ENCODE results near the gene IRF2BPL. TPM values are rescaled to one million over a fixed set of nuclear protein-coding genes. Genes with fewer than 3 reads are reported as not detected.

The IRF2BPL gene
- total RNA-seq, 1 donor from 2014 or later: 40.0 TPM

DNA sequence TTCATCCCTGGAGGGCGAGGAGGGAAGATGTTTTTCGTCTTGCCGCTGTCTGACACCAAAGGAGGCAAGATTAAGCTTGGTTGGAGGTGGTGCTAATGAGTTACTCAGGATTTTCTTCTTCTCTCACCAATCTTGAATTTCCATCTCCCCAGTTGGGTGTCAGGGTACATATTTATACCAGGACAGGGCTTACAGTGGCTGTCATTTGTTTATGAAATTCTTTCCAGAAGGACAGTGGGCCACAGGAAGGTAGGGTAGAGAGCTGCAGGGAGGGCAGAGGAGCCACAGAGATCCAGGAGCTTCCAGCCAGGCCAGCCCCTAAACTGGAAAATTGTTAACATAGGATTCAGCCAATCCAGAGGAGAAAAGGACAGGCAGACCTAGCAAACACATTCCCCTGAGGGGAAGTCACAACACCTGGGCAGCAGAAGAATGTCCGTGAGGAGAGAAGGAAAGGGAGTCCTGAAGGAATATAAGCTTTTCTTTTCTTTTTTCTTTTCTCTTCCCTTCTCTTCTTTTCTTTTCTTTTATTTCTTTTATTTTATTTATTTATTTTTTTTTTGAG lies 40.5 kb downstream of the IRF2BPL start:
- no peak for DNase-seq (ENCODE audit: low spot score)

DNA sequence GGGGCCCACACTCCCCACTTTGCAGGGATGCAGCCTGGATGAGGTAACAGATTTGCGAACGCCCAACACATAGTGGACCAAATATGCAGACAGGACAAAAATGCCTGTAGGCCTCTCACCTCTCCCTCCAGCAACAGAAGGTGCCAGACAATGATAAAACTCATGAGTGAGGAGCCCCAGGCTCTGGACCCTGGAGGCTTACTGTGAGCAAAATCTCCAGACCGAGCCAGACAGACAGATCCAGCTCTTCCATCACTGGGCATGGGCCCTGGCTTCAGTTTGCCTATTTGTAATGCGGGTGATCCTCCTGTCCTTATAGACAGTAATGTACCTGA lies 42.3 kb downstream of the IRF2BPL start:
- DNase-seq (ENCODE audit: low spot score): no peak

DNA sequence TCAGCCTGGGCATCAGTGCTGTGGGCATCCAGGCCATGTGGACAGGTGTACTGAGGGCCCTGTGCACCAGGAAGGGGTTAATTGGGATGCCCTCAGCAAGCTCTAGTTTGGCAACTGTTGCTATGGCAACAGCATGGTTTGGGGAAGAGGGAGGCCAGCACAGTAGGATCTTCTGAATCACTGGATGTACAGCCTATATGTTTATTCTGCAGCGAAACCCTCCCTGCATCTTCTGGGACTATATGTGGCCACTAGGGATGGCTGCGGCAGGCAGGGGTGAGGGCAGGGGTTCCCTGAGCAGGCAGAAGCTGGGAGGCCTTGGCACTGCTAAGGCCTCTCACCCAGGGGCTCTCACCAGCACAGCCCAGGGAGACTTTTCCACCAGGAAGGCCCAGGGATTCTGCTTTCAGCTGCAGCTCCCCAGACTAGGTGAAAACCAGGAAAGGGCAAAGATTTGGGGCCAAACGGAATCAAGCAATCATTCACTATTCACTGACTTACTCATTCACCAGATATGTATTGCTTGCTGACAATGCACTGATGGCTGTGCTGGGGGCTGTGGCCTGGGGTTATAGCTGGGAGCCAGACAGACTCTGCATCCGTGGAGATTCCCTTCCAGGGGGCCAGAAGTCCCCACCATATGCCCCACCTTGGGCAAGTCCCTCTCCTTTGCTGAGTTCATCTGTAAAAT lies 42.8 kb downstream of the IRF2BPL start:
- DNase-seq (ENCODE audit: low spot score): peak; percentile 63

DNA sequence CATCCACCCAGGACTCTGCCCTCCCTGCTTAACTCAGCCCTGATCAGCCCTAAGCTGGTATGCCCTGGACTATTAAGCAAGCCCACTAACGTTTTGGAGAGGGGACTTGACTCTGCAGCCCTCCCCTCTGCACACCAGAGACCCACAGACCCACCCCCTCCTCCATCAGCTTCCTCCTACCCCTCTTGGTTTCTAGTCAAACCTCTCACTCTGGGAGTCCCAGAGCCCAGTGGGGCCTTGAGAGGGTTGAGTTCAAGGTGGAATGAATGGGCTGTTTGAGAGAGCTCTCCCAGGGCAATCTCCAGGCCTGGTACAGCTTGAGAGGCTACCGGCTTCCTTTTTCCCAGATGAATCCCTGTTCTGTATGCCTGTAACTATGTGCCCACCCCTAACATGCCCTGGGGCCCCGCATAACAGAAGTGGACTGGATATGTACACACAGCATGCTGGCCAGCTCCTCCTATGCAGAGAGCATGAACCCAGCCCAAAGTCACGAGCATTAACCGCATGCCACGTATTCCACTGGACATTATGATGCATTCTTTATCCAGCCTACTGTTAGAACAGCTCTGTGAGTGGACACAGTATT lies 43.6 kb downstream of the IRF2BPL start:
- DNase-seq (ENCODE audit: low spot score): peak; percentile 84

DNA sequence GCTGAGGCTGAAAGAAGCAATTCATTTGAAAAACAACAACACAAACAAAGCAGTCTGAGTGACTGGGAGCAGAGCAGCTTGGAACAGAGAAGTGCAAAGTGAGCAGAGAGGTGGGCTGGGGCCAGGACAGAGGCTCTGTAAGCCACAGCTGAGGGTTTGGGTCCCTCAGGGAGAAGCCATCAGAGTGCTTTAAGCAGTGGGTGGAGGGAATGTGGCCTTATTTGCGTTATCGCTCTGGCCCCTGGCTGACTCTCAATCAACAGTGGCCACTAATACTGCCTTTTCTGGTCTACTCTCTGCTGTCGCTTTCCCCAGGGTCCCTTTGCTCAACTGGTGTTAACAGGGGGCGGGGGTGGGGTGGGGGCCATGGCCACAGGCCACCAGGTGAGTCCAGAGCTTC lies 44.2 kb downstream of the IRF2BPL start:
- peak; percentile 18 for DNase-seq (ENCODE audit: low spot score)

DNA sequence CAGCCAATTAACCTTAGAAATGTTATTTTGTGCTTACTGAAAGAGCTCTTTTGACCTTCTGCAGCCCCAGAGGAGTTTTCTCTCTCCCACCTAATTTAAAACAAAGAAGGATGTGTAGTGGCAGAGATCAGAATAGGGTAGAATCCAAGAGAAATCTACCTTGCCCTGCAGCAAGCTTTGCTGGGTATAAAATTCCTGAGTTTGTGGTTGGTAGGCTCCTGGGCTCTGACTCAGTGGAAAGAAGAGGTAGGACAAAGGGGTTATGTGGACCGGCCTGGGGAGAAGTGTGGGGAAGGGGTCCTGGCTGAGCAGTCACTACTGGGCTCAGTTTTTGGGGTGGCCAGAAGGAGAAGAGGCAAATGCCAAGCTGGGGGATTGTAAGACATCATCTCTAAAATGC lies 46.8 kb downstream of the IRF2BPL start:
- no peak for DNase-seq (ENCODE audit: low spot score)

DNA sequence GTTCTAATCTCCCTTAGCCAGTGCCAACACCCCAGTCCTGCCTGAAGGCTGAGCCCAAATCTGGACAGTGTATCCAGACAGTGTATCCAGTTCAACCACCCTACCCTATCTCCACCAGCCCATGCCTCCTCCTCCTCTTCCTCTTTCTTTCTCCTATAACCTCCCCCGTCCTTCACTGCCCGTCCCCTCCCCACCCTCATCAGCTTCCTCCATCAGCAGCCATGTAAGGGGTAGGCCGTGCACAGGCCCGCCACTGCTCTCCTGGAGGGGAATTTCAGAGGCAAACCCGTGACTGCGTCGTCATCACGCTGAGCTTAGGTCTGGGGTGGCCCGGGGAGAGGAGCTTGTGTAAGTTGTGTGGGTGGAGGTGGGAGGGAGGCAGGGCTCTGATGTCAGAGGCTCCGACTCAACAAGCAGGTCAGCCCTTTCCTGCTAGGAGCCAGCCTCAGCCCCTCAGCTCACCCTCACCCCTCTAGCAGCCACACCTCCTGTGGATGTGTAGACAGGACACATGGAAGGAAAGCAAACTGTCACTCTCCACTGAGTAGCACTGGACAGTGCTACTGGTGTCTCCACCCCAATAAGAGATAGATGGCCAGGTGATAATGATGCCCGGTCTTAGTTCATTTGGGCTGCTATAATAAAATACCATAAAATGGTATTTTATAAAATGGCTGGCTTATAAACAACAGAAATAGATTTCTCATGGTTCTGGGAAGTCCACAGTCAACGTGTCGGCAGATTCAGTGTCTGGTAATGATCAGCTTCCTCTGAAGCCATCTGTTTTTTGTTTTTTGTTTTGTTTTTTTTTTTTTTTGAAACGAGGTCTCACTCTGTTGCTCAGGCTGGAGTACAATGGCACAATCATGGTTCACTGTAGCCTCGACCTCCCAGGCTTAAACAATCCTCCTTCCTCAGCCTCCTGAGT lies 50.5 kb downstream of the IRF2BPL start:
- peak; percentile 80 for DNase-seq (ENCODE audit: low spot score)

DNA sequence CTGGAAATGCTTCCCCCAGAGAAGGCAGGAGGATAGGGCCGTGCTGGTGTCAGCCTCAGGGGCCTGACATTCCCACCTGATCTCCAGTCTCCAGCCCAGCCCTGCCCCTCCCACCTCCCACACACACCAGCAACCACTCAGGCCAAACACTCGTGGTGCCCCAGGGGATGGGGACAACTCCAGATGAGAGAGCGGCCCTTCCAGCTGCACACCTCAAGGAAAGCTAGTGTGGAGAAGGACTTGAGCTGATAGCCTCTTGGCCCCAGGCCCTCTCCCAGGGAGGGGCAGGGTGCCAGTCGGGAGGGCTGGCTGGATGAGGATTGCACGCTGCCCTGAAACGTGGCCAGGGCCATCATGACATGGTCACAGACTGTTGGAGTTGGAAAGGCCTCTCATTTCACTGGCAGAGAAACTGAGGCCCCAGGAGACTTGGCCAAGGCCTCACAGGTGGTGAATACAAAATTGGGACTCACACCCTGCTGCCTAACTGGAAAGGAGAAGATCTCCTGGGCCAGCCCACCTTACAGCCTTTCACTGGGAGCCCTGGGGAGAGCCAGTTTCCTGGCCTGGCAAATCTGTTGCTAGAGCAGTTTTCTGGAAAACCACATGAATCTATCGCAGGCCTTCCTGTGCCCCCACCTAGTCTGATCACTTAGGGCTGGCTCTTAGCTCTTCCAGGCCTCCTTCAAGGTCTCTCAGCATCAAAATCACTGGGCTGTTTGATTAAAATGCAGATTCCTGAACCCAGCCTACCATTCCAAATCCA lies 52.1 kb downstream of the IRF2BPL start:
- DNase-seq (ENCODE audit: low spot score): no peak

DNA sequence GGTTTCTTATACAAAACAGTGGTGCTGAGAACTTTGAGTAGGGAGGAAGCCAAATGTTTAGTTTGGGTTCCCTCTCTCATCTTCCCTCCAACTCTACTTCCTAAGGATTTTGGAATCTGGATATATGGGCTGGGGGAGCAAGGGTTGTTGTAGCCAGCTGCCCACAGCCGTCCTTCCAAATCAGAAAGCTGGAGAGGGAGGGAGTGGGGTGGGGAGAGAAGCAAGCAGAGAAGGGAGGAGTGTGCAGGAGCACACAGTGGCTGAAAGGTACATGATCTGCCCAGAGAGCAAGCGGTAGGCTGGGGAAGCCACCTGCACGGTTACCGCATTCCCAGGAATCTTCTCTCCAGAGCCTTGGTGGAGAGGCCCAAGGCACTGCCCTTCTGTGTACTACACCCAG lies 52.7 kb downstream of the IRF2BPL start:
- no peak for DNase-seq (ENCODE audit: low spot score)

DNA sequence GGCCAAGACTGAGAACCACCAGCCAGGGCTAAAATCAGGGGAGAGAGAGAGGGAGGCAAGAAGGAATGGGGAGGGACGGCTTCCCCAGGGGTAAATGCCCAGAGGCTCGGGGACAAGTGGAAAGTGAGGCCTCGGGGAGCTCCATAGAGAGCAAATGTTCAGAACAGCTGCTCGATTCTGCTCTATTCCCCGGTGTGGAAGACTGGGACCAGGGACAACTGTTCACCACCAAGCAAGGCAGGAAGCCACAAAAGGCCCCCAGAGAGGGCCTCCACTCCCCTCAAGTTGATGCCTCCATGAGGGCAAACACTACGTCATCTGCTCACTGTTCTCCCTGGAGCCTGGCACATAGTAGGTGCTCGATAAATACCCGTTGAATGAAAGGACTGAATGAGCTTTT lies 53.5 kb downstream of the IRF2BPL start:
- DNase-seq (ENCODE audit: low spot score): no peak

Other genes with a start within 250 kb of the IRF2BPL start
- gene ANGEL1, start 215.8 kb downstream of the IRF2BPL start, total RNA-seq (ENCODE audit: insufficient read depth, low replicate concordance): 5.1 TPM
- not detected for gene LRRC74A, start 202.3 kb downstream of the IRF2BPL start, total RNA-seq (ENCODE audit: insufficient read depth, low replicate concordance)
- gene CIPC, start 69.5 kb upstream of the IRF2BPL start, total RNA-seq (ENCODE audit: insufficient read depth, low replicate concordance): 17.6 TPM
- gene ZDHHC22, start 113.1 kb upstream of the IRF2BPL start, total RNA-seq (ENCODE audit: insufficient read depth, low replicate concordance): 0.24 TPM
- 3.4 TPM for gene TMEM63C, start 153.1 kb upstream of the IRF2BPL start, total RNA-seq (ENCODE audit: insufficient read depth, low replicate concordance)
- gene NGB, start 242.5 kb upstream of the IRF2BPL start, total RNA-seq (ENCODE audit: insufficient read depth, low replicate concordance): not detected

All from umbilical cord (tissue), 2 donors.